Heart left ventricle (tissue), 16 donors: ENCODE data around the gene SHC4. TPM values are rescaled to one million over a fixed set of nuclear protein-coding genes. Genes with fewer than 3 reads are reported as not detected.
A peak's percentile ranks its signal among the peaks of the same experiment; 100 is the strongest.

Experiments
- ATAC-seq, 4 donors: fragments of 200-7000 bp; cut with Tn5 transposase; one replicate each; pipeline ENCODE4 v1.9.1; 2020 to 2022; ENCODE audit warnings: moderate library complexity in 4 of 4, mild to moderate bottlenecking in 3 of 4, moderate number of reproducible peaks in 1 of 4
- DNase-seq, 5 donors: peaks; one replicate each; pipeline ENCODE4 v3.0.0-alpha.2; 2020
- H3K27ac ChIP-seq, 12 donors: fragments of 200-600 bp; sonication (generic) in 4 of 12; one replicate each; pipeline versions ENCODE4 v1.5.0 to v1.8.0; 2016 to 2022; ENCODE audit warnings: mild to moderate bottlenecking in 2 of 12
- H3K27me3 ChIP-seq, 9 donors: fragments of 200-600 bp; sonication (generic) in 2 of 9; one replicate each; pipeline versions ENCODE4 v1.5.1 to v1.8.0; 2016 to 2022; ENCODE audit warnings: mild to moderate bottlenecking in 3 of 9
- H3K36me3 ChIP-seq, 9 donors: fragments of 200-600 bp; sonication (generic) in 2 of 9; one replicate each; pipeline versions ENCODE4 v1.5.0 to v1.8.0; 2018 to 2022; ENCODE audit warnings: mild to moderate bottlenecking in 2 of 9
- H3K4me1 ChIP-seq, 12 donors: fragments of 200-600 bp; sonication (generic) in 4 of 12; one replicate each; pipeline versions ENCODE4 v1.5.0 to v1.8.0; 2016 to 2022; ENCODE audit warnings: mild to moderate bottlenecking in 3 of 12
- H3K4me3 ChIP-seq, 12 donors: fragments of 200-600 bp; sonication (generic) in 4 of 12; one replicate each; pipeline versions ENCODE4 v1.5.0 to v1.8.0; 2017 to 2022; ENCODE audit warnings: mild to moderate bottlenecking in 9 of 12, moderate library complexity in 4 of 12
- H3K9me3 ChIP-seq, 12 donors: fragments of 200-600 bp; sonication (generic) in 4 of 12; one replicate each; pipeline versions ENCODE4 v1.5.0 to v1.8.0; 2016 to 2022; ENCODE audit warnings: mild to moderate bottlenecking in 1 of 12
- CTCF ChIP-seq, 12 donors: fragments of 200-600 bp; sonication (generic) in 4 of 12; IDR thresholded peaks; one replicate each; pipeline versions ENCODE4 v1.5.0 to v1.8.0; 2018 to 2022; ENCODE audit warnings: antibody characterized with exemption in 12 of 12, mild to moderate bottlenecking in 5 of 12
- POLR2A ChIP-seq, 2 donors: fragments of 450-650 bp; IDR thresholded peaks; one replicate each; pipeline ENCODE4 v1.6.1; 2017; ENCODE audit warnings: antibody characterized with exemption in 2 of 2, mild to moderate bottlenecking in 2 of 2, moderate library complexity in 2 of 2
- WGBS, 4 donors: extraction: QIAGEN DNeasy Blood & Tissue Kit in 2 of 4; methylation state at CpG; one replicate each; pipeline versions ENCODE4 v1.1.5 to v1.1.7; 2013 to 2018; 5-methylcytosine and 5-hydroxymethylcytosine counted together
- intact Hi-C, 10 donors: fragments of 100-400 bp; cut with DNase I; formaldehyde crosslinking; loops; one replicate each; pipeline versions ENCODE4 v1.11.1 to v1.14.2; 2022
- long read RNA-seq, 3 donors: library from polyadenylated mRNA; unstranded; transcript quantifications; one replicate each; pipeline ENCODE4 v2.0.0, GENCODE V29; 2020 to 2021
- polyA plus RNA-seq, 2 donors: library from polyadenylated mRNA; stranded (reverse); fragments of 200-250 nt; gene quantifications; one replicate each; pipeline ENCODE4 v1.2.3, GENCODE V29; 2013
- total RNA-seq, 9 donors: library from RNA; depleted of rRNA in 2 of 9; stranded (reverse); fragments of >200 nt in 2 of 9; fragmentation: NEBNext Ultra II Directional in 3 of 9; extraction: Animal tissue kit (Norgen Biotek cat#: 25700) in 3 of 9; gene quantifications; one replicate each; pipeline versions ENCODE4 v1.1.0 to v1.2.4, GENCODE V29; 2016 to 2023
- donor health status: ischemic (EF 13 %, LVEDD 7.1; RV severe dilation, severe dysfunction).
- donor health status: healthy with polysubstance abuse.
- donor health status: DM: no; HTN: yes; CAD: no.
- donor health status: DM: no; HTN: no; CAD: no.
- donor health status: ischemic (EF 25% LVEDD 6.9; RV normal size, moderate dysfunction).
- donor health status: ischemic (EF 25% LVEDD 5.7; RV mildly dilated, moderate dysfunction).
- donor health status: healthy.
- donor health status: DM: yes; HTN: yes; CAD: no.
- donor health status: ischemic (EF 35%, LVEDD 5.7; RV mildly dilated, moderate dysfunction).
- donor health status: nonischemic (EF 11% LVEDD 7.7; RV severe dilation, severe dysfunction).
- donor health status: DM: yes; HTN: yes; CAD: no.
- donor health status: PGD.
- donor health status: ischemic (EF 29% LVEDD 5.4; RV normal size, mild dysfunction).
- donor health status: nonischemic (EF 23%, LVEDD 6.1; RV moderate dilation, normal function).

The SHC4 gene
- total RNA-seq (1 to 10 TPM; 1.8 to 4.1 (median 2.6) TPM), polyA plus RNA-seq (1 to 10 TPM; 1.3 to 1.5 TPM)
- long read RNA-seq, donor 1, partial matches to known transcripts = 0 of 2 reads
- long read RNA-seq, donor 1, other reads (novel, unspliced or antisense) = 2 of 2 reads
- long read RNA-seq, donor 2, full-length matches to known transcripts = 2 of 16 reads
- long read RNA-seq, donor 2, partial matches to known transcripts = 1 of 16 reads
- long read RNA-seq, donor 2, other reads (novel, unspliced or antisense) = 13 of 16 reads
- long read RNA-seq, donor 3, full-length matches to known transcripts = 1 of 4 reads
- long read RNA-seq, donor 3, partial matches to known transcripts = 0 of 4 reads
- long read RNA-seq, donor 3, other reads (novel, unspliced or antisense) = 3 of 4 reads

GRCh38 chr15:48963524-48964113 lies at the start of gene SHC4:
Gene SHC4, minus strand, starts transcription at chr15:48963919. Its CDS starts 904 bp downstream, at chr15:48963015.
- intact Hi-C loops = loop anchor here in 8 of 10 donors (2.0 to 10.0 kb wide), 4 partner anchors 85 to 101 kb away; partner anchors contain the start of gene EID1 (in 7 of the 8)
- Histone ChIP-seq H3K27ac (peak within 1 kb of the TSS in 6 of 12 donors; percentile 1 to 67 (median 40)), H3K4me3 (peak within 1 kb of the TSS; percentile 18 to 71 (median 58)), H3K9me3 (no peaks in the 10 kb centered on the region), H3K36me3 (no peaks in the 10 kb centered on the region), H3K4me1 (peaks cover 0 to 25% (median 9%) of the 10 kb centered on the region in 12 donors), H3K27me3 (peaks cover 0 to 12% (median 0%) of the 10 kb centered on the region in 9 donors)
- 0 to 1% (median 0%) methylated on average over 16 of the region's 16 CpGs for WGBS, 4 donors
- peak; percentile 56 to 72 (median 69) for DNase-seq
- TF ChIP-seq POLR2A (IDR thresholded peaks at IDR 0.05) (no peak), CTCF (IDR thresholded peaks at IDR 0.05) (peak in 8 of 12 donors; percentile 11 to 49 (median 27))
- peak; percentile 73 to 89 (median 78) for ATAC-seq

GRCh38 chr15:48999314-48999713 lies 35.6 kb upstream of the SHC4 start:
- no peaks in the 10 kb centered on the region for H3K4me1 ChIP-seq
- DNase-seq (no peak), ATAC-seq (no peak)
- H3K9me3 ChIP-seq = peaks cover 0 to 11% (median 0%) of the 10 kb centered on the region in 12 donors
- no peaks in the 10 kb centered on the region for H3K27me3 ChIP-seq
- no peak overlapping the region for H3K4me3 ChIP-seq
- intact Hi-C loops = no loop called here
- WGBS, 4 donors = 92 to 97% (median 93%) methylated on average over 2 of the region's 2 CpGs
- H3K27ac ChIP-seq = no peak overlapping the region
- TF ChIP-seq POLR2A (IDR thresholded peaks at IDR 0.05) (no peak), CTCF (IDR thresholded peaks at IDR 0.05) (no peak)
- H3K36me3 ChIP-seq = peaks cover 0 to 70% (median 66%) of the 10 kb centered on the region in 9 donors

- H3K27me3 ChIP-seq = no peaks in the 10 kb centered on the region
- 88 to 91% (median 90%) methylated on average over 2 of the region's 2 CpGs for WGBS, 4 donors
- no peaks in the 10 kb centered on the region for H3K4me1 ChIP-seq
- no peak for ATAC-seq
- no peak overlapping the region for H3K27ac ChIP-seq
- no peak overlapping the region for H3K4me3 ChIP-seq
- TF ChIP-seq CTCF (IDR thresholded peaks at IDR 0.05) = no peak
- no peak for TF ChIP-seq POLR2A (IDR thresholded peaks at IDR 0.05)
- peaks cover 0 to 98% (median 88%) of the 10 kb centered on the region in 9 donors for H3K36me3 ChIP-seq
- no peaks in the 10 kb centered on the region for H3K9me3 ChIP-seq
- intact Hi-C loops = no loop called here
- DNase-seq = no peak
These were observed 32.6 kb upstream of the SHC4 start for GRCh38 chr15:48996276-48996675.

- Histone ChIP-seq H3K27me3 (no peaks in the 10 kb centered on the region), H3K27ac (no peak overlapping the region), H3K9me3 (no peaks in the 10 kb centered on the region), H3K36me3 (peaks cover 0 to 97% (median 82%) of the 10 kb centered on the region in 9 donors), H3K4me3 (no peak overlapping the region), H3K4me1 (no peaks in the 10 kb centered on the region)
- intact Hi-C loops = no loop called here
- no peak for TF ChIP-seq POLR2A (IDR thresholded peaks at IDR 0.05)
- TF ChIP-seq CTCF (IDR thresholded peaks at IDR 0.05) = no peak
- DNase-seq = no peak
- no peak for ATAC-seq
These were observed 29.7 kb upstream of the SHC4 start for GRCh38 chr15:48993380-48993779.
